NCI-H1694 treated with DMSO at 0.1 percent for 48 hours (cell line): Measurements from ENCODE around the gene CADM2.
A peak's percentile ranks its signal among the peaks of the same experiment; 100 is the strongest.

ENCODE experiments used
- DNase-seq: peaks from one replicate; lab custom pipeline; 2025; lab: John Stamatoyannopoulos, UW

CADM2 gene

DNA sequence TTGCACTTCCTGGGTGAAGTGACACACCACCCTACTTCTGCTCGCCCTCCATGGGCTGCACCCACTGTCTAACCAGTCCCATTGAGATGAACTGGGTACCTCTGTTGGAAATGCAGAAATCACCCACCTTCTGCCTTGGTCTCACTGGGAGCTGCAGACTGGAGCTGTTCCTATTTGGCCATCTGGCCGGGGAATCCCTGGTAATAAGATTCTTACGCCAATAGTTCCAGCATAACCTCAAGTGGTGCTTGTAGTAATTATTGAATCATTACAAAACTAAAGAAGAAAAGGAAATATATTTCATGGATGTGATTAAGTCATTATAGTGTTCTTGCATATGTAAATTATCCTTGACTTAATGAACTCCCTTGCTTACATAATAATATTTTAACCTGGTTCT lies 841.9 kb downstream of the CADM2 start:
- no peak for DNase-seq

GRCh38 chr3:85801955-85802354 lies 843.2 kb downstream of the CADM2 start:
- peak; percentile 0 for DNase-seq

GRCh38 chr3:85808755-85809154 lies 850.0 kb downstream of the CADM2 start:
- no peak for DNase-seq

GRCh38 chr3:85821130-85821756 lies 862.5 kb downstream of the CADM2 start:
- DNase-seq, result peak; percentile 3

GRCh38 chr3:85835857-85836440 lies 877.2 kb downstream of the CADM2 start:
- DNase-seq, result no peak

GRCh38 chr3:85837402-85837801 lies 878.6 kb downstream of the CADM2 start:
- no peak for DNase-seq

DNA sequence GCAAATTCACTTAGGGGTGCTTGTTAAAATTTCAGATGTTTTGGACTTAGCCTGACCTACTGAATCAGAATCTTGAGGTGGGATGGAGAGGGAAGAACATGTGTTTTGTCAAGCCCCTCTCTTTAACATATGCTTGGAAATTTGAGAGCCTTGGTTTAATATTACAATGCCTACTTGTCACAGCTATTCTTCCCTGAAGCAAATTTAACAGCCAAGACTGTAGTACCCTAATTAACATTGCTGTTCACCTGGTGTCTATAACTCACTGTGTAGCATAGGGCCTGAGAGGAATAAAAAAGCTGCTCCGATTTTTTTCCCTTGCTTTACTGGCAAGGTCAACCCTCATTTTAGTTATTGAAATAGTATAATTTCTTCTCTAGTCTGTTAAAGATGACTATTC lies 880.1 kb downstream of the CADM2 start:
- no peak for DNase-seq

GRCh38 chr3:85842081-85842480 lies 883.3 kb downstream of the CADM2 start:
- DNase-seq, result no peak

- DNase-seq, result no peak
These were observed 888.2 kb downstream of the CADM2 start for GRCh38 chr3:85846940-85847339.

DNA sequence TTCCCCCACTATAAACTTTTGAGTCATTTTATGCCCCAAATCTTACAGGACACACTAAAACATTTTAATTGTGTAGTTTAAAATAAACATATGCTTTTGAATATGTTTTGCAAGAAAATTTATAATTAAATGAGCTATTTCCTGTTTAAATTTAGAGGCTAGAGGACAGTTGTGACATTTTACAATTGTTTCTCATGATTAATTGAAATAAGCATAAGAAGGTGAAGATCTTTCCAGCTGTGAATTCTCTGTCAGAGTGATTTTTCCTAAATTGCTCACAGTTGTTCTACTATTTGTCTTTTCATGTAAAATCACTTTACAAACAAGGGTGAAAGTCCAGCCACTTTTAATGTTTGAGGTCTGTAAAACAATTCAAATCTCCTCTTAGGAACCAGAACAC lies 892.3 kb downstream of the CADM2 start:
- DNase-seq, result no peak

GRCh38 chr3:85853805-85854204 lies 895.0 kb downstream of the CADM2 start:
- DNase-seq, result no peak

GRCh38 chr3:85862893-85863455 lies 904.2 kb downstream of the CADM2 start:
- DNase-seq, result no peak

DNA sequence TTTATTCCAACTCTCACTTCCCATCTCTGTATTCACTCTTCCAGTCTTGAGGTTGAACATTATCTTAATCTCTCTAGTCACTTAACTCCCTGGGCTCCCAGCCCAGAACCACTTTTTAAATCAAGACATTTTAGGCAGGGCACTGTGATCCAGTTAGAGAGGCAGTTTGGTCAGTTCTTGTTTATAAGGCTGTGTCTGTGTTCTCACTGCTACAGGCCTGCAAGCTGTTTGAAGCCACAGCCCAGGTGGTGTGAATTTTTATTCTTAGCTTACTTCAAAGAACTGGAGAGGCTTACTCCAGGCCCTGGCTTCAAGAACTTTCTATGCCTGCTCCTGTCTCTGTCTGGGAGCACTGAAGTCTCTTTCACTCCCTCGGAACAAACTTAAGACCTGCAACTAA lies 906.1 kb downstream of the CADM2 start:
- DNase-seq, result no peak

DNA sequence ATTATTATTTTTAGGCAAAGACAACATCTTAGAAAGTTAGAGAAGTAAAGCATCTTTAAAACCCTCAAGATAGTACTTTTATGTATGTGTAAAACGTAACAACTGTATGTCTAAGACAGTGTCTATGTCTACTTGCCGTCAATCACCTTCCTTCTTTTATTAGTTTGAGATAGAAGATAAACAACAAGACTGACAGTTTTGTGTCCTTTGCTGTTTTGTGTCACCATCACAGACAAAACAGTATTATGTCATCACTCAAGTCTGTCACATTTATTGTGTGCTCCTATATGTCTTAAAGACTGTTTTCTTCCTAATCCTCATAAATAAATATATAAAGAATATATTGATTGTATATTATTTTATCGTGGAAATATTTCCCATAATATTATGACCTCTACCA lies 908.3 kb downstream of the CADM2 start:
- DNase-seq, result no peak

DNA sequence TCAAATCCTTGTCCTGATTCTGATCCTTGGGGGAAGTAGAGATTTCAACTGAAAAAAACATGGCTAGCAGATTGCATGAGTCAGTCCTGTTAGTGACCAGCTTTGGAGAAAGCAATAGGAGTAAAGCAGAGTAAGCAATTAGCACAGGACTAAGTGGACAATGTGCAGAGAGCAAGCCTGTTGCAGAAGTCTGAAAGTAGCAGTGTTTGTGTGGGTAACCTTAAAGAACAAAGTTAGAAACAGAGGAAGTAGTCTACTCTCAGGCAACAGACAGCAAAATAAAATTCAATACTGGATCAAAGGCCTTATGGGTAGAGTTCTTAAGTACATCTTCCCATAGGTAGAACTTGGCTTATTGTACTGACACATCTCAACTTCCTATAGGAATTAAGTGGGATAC lies 916.8 kb downstream of the CADM2 start:
- no peak for DNase-seq

DNA sequence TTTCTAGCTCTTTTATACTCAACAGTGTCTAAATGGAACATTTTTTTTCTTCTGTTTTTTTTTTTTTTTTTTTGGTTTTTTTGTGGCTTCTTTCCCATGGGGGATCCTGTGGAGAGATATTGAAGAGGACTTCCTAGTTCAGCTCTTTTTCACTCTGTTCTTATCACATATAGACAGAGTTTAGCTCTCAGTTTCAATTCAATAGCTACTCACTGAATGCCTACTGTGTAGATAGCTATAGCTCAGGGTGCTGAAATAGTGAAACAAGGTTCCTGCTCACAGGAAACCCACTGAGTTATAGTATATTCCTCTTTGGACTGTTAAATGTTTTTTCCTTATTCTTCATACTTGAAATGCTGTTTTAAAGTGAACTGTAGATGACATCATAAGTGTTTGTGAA lies 918.8 kb downstream of the CADM2 start:
- no peak for DNase-seq

DNA sequence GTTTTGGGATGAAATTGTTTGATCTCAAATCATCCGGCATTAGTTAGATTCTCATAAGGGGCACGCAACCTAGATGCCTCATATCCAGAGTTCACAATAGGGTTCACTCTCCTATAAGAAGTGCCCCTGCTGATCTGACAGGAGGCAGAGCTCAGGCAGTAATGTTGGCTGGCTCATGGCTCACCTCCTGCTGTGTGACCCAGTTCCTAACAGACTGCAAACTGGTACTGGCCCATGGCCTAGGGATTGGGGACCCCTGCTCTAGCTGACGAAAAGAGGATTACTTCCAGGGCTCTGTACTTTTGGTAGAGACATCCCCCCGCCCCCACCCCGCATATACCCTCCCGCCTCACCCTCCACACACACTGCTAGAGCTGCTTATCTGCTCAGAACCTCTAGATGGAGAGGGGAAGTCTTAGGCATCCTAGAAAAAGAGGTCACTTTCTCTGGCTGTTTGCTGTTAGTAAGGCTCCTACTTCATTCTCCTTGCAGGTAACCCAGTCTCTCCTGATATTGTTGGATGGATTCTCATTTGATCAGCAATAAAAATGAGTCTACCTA lies 923.1 kb downstream of the CADM2 start:
- DNase-seq, result no peak

DNA sequence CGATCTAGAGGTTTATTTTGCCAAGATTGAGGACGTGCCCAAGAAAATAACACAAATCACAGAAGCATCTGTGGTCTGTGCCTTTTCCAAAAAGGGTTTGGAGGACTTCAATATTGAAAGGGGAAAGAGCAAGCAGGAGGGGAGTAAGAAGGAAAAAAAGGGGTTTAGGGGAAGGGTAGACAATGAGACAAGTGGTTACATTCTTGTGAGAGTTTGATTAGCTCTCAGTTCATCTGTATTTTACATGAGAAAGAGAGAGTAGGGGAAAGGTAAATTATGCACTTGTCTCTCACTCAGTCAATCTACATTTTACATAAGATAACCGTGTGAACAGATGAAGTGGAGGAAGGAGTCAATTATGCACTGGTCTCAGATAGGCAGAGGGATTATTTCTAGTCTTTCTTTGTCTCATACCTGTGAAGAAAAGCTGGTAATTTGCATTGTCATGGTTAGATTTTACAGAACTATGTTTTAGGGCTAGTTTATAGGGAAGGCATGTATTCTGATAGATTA lies 931.3 kb downstream of the CADM2 start:
- no peak for DNase-seq

GRCh38 chr3:85903434-85903833 lies 944.6 kb downstream of the CADM2 start:
- no peak for DNase-seq

- no peak for DNase-seq
These were observed 954.2 kb downstream of the CADM2 start for GRCh38 chr3:85912980-85913379.

- DNase-seq, result no peak
These were observed 963.6 kb downstream of the CADM2 start for GRCh38 chr3:85922374-85922773.

DNA sequence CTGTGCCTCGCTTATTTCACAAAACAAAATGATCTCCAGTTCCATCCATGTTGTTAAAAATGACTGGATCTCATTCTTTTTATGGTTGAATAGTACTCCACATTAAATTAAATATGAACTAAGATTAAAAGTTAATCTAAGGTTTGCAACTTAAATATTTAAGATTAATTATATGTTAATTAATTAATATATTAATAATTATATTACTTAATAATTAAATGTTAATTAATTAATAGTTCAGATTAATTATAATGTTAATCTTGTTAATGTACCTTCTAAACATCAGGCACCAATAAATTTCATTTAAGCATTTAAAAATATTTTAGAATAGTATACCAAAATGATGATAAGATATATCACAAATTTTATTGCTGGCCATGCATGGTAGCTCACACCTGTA lies 971.9 kb downstream of the CADM2 start:
- DNase-seq, result no peak

- DNase-seq, result no peak
These were observed 974.5 kb downstream of the CADM2 start for GRCh38 chr3:85933326-85933725.
